Measurements from ENCODE around the gene CARNS1. TPM values are rescaled to one million over a fixed set of nuclear protein-coding genes. Genes with fewer than 3 reads are reported as not detected.
A peak's percentile ranks its signal among the peaks of the same experiment; 100 is the strongest.

CARNS1 gene
- total and polyA plus RNA-seq, 8 donors: 0.39 to 2.2 (median 0.90) TPM

GRCh38 chr11:67376873-67377808 lies 38.3 kb upstream of the CARNS1 start:
- intact Hi-C loops (cut with DNase I): loop anchor here in 1 of 3 donors (5.0 kb wide), 1 partner anchor 110 kb away; the partner anchor contains the start of gene GRK2
- Histone ChIP-seq H3K27ac (no peak overlapping the region), H3K36me3 (no peaks in the 10 kb centered on the region), H3K4me3 (no peak overlapping the region), H3K4me1 (peaks cover 0 to 10% (median 0%) of the 10 kb centered on the region in 3 donors), H3K9me3 (no peaks in the 10 kb centered on the region), H3K27me3 (no peaks in the 10 kb centered on the region)
- 76 to 78% methylated on average over 6 of the region's 6 CpGs for WGBS, 2 donors
- no peak for TF ChIP-seq CTCF (IDR thresholded peaks at IDR 0.05)
- ATAC-seq (no peak), FAIRE-seq (no peak), DNase-seq (no peak)

GRCh38 chr11:67378544-67378943 lies 36.9 kb upstream of the CARNS1 start:
- FAIRE-seq: no peak
- WGBS, 2 donors: 86 to 98% methylated on average over 4 of the region's 4 CpGs
- no peak overlapping the region for H3K4me3 ChIP-seq
- H3K27me3 ChIP-seq: no peaks in the 10 kb centered on the region
- H3K9me3 ChIP-seq: no peaks in the 10 kb centered on the region
- no peaks in the 10 kb centered on the region for H3K36me3 ChIP-seq
- no peak for TF ChIP-seq CTCF (IDR thresholded peaks at IDR 0.05)
- DNase-seq: no peak
- intact Hi-C loops (cut with DNase I): loop anchor here in 1 of 3 donors (5.0 kb wide), 1 partner anchor 111 kb away; the partner anchor contains the start of gene GRK2
- H3K27ac ChIP-seq: no peak overlapping the region
- peaks cover 0 to 10% (median 0%) of the 10 kb centered on the region in 3 donors for H3K4me1 ChIP-seq
- no peak for ATAC-seq

GRCh38 chr11:67379061-67380058 lies 36.1 kb upstream of the CARNS1 start:
- H3K36me3 ChIP-seq: no peaks in the 10 kb centered on the region
- no peak overlapping the region for H3K4me3 ChIP-seq
- TF ChIP-seq CTCF (IDR thresholded peaks at IDR 0.05): no peak
- intact Hi-C loops (cut with DNase I): loop anchor here in 2 of 3 donors (5.0 to 10.0 kb wide), 3 partner anchors 32 to 125 kb away; partner anchors contain the start of gene GRK2 (in 1 of the 2)
- no peaks in the 10 kb centered on the region for H3K27me3 ChIP-seq
- DNase-seq: no peak
- H3K9me3 ChIP-seq: no peaks in the 10 kb centered on the region
- whole genome bisulfite sequencing, 2 donors: 78 to 80% methylated on average over 22 to 23 of the region's 23 CpGs
- no peak overlapping the region for H3K27ac ChIP-seq
- H3K4me1 ChIP-seq: peaks cover 0 to 6% (median 0%) of the 10 kb centered on the region in 3 donors
- no peak for ATAC-seq
- no peak for FAIRE-seq

GRCh38 chr11:67381244-67381972 lies 34.1 kb upstream of the CARNS1 start:
- Histone ChIP-seq H3K27ac (peak overlapping the region in 1 of 4 donors; percentile 10), H3K36me3 (no peaks in the 10 kb centered on the region), H3K4me1 (no peaks in the 10 kb centered on the region), H3K9me3 (no peaks in the 10 kb centered on the region), H3K4me3 (no peak overlapping the region), H3K27me3 (no peaks in the 10 kb centered on the region)
- ATAC-seq (no peak), FAIRE-seq (no peak), DNase-seq (no peak)
- TF ChIP-seq CTCF (IDR thresholded peaks at IDR 0.05): no peak
- 67 to 75% methylated on average over 13 of the region's 13 CpGs for WGBS, 2 donors
- intact Hi-C loops (cut with DNase I): loop anchor here in 2 of 3 donors (5.0 to 10.0 kb wide), 2 partner anchors 34 to 127 kb away; no protein-coding TSS in a partner anchor

Measured in pancreas (tissue), 10 donors.